ENCODE measurements around the gene RABGAP1L.

The RABGAP1L gene

GRCh38 chr1:174164826-174165225 lies 5.5 kb downstream of the RABGAP1L start:
- no peak overlapping the region for H3K4me3 ChIP-seq (ENCODE audit: low read depth, low read length)
- no peak for TF ChIP-seq CTCF (IDR thresholded peaks at IDR 0.05; ENCODE audit: low read depth, low read length)

- H3K4me3 ChIP-seq (ENCODE audit: low read depth, low read length), result no peak overlapping the region
- no peak for TF ChIP-seq CTCF (IDR thresholded peaks at IDR 0.05; ENCODE audit: low read depth, low read length)
These were observed 6.3 kb downstream of the RABGAP1L start for GRCh38 chr1:174165471-174166137.

- no peak for TF ChIP-seq CTCF (IDR thresholded peaks at IDR 0.05; ENCODE audit: low read depth, low read length)
- no peak overlapping the region for H3K4me3 ChIP-seq (ENCODE audit: low read depth, low read length)
These were observed 7.4 kb downstream of the RABGAP1L start for GRCh38 chr1:174166530-174167264.

GRCh38 chr1:174167265-174167803 lies 8.0 kb downstream of the RABGAP1L start:
- H3K4me3 ChIP-seq (ENCODE audit: low read depth, low read length), result no peak overlapping the region

GRCh38 chr1:174169342-174169741 lies 10.0 kb downstream of the RABGAP1L start:
- H3K4me3 ChIP-seq (ENCODE audit: low read depth, low read length), result no peak overlapping the region
- TF ChIP-seq CTCF (IDR thresholded peaks at IDR 0.05; ENCODE audit: low read depth, low read length), result no peak

More at GRCh38 chr1:174167265-174167803, 8.0 kb downstream of the RABGAP1L start:
- TF ChIP-seq CTCF (IDR thresholded peaks at IDR 0.05; ENCODE audit: low read depth, low read length), result no peak

- no peak overlapping the region for H3K4me3 ChIP-seq (ENCODE audit: low read depth, low read length)
- no peak for TF ChIP-seq CTCF (IDR thresholded peaks at IDR 0.05; ENCODE audit: low read depth, low read length)
These were observed 11.8 kb downstream of the RABGAP1L start for GRCh38 chr1:174171073-174171472.

All from WI38 (cell line).